ENCODE measurements around the gene CDHR2.

The CDHR2 gene

DNA sequence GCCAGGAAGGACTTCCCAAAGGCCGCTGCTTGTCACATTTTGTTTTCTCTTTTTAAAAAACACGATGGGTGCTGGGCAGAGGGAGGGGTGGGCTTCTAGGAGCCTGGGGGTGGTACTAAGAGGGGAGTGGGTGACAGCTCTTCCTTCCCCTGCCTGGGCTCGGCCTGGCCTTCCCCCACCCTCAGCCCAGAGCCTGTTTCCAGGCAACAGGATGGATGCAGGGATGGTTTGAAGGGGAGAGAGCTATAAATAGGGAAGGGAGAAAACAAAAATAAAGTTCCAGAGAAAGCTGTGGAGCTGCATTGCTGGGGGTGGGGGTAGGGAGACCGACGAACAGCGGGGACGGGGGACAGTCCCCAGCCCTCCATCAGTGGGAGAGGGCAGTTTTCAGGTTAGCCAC is 67.4 kb downstream of the CDHR2 start:
- TF ChIP-seq, protein P1, sequence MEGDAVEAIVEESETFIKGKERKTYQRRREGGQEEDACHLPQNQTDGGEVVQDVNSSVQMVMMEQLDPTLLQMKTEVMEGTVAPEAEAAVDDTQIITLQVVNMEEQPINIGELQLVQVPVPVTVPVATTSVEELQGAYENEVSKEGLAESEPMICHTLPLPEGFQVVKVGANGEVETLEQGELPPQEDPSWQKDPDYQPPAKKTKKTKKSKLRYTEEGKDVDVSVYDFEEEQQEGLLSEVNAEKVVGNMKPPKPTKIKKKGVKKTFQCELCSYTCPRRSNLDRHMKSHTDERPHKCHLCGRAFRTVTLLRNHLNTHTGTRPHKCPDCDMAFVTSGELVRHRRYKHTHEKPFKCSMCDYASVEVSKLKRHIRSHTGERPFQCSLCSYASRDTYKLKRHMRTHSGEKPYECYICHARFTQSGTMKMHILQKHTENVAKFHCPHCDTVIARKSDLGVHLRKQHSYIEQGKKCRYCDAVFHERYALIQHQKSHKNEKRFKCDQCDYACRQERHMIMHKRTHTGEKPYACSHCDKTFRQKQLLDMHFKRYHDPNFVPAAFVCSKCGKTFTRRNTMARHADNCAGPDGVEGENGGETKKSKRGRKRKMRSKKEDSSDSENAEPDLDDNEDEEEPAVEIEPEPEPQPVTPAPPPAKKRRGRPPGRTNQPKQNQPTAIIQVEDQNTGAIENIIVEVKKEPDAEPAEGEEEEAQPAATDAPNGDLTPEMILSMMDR (IDR thresholded peaks at IDR 0.05; ENCODE audit: insufficient read depth, low read depth, low read length, missing control alignments), result no peak
- no peak for DNase-seq (ENCODE audit: low read depth)
- H3K4me3 ChIP-seq (ENCODE audit: low read length), result no peak overlapping the region

DNA sequence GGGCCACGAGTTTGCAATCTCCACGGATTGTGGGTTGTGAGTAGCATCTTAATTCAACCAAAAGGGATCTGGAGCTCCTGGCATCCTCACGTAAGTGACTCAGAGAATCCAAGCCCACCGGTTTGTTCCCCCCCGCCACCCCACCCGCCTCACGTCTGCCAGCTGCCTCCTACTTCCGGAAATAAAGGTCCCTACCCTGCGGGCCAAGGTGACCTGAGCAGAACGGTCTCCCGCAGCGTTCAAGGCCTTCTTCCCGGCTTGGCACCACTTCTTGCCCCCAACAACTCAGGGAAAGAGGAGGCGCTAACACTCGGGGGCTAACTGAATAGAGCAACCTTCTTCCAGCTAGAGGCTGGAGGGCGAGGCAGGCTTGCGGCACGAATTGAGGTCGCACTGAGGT is 69.6 kb downstream of the CDHR2 start:
- DNase-seq (ENCODE audit: low read depth), result no peak
- TF ChIP-seq, protein P1 (IDR thresholded peaks at IDR 0.05; ENCODE audit: insufficient read depth, low read depth, low read length, missing control alignments), result no peak
- H3K4me3 ChIP-seq (ENCODE audit: low read length), result no peak overlapping the region

DNA sequence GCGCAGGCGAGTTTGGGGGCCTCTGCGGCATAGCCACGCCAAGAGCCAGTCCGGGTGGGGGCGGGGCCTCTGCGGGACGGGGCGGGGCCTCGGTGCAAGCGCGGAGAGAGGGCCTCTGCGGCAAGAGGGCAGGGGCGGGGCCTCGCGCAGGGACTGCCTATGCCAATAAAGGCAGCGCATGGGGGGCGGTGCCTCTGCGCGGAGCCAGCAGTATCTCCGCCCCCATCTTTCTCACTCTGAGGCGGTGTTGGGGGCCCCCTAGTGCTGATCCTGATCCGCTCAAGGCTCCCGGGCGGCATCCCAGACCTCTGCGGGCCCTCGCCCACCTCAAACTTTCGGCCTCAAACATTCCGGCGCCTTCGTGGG is 70.0 kb downstream of the CDHR2 start:
- peak; percentile 83 for DNase-seq (ENCODE audit: low read depth)
- no peak overlapping the region for H3K4me3 ChIP-seq (ENCODE audit: low read length)
- TF ChIP-seq, protein P1 (IDR thresholded peaks at IDR 0.05; ENCODE audit: insufficient read depth, low read depth, low read length, missing control alignments), result peak; percentile 19

DNA sequence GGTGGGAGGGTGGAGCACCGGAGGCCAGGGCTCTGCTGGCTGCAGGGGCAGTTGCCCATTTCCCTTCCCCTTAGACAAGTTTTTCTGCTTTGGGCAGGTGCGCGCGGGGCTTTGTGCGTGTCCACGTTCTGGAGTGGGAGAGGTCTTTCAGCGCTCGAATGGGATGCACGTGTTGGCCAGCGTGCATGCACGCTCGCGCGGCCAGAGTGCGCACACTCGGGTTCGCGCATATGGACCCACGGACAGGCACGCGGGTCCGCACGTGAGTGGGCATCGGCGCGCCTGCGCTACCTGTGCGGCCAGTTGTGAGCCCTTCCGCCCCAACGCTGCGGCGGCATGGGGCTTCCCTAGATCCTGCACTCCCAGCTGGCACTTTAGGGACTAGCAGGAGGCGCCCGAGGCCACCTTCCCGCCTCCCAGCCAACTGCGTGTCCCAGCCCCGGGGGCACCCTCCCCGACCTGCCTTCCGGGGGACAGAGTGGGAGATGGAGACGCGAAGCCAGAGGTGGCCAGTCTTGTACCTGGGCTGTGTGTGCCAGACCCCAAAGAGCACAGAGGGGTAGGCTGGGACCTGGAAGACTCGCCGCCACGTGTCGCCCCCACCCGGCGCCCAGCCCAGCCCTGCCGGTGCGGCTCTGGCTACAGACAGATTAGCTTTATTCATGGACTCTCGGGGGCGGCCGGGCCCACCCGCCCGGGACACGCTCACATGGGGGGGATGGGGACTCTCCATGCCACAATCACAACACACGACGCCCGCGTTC is 70.6 kb downstream of the CDHR2 start:
- TF ChIP-seq, protein P1 (IDR thresholded peaks at IDR 0.05; ENCODE audit: insufficient read depth, low read depth, low read length, missing control alignments), result no peak
- no peak for DNase-seq (ENCODE audit: low read depth)
- no peak overlapping the region for H3K4me3 ChIP-seq (ENCODE audit: low read length)

DNA sequence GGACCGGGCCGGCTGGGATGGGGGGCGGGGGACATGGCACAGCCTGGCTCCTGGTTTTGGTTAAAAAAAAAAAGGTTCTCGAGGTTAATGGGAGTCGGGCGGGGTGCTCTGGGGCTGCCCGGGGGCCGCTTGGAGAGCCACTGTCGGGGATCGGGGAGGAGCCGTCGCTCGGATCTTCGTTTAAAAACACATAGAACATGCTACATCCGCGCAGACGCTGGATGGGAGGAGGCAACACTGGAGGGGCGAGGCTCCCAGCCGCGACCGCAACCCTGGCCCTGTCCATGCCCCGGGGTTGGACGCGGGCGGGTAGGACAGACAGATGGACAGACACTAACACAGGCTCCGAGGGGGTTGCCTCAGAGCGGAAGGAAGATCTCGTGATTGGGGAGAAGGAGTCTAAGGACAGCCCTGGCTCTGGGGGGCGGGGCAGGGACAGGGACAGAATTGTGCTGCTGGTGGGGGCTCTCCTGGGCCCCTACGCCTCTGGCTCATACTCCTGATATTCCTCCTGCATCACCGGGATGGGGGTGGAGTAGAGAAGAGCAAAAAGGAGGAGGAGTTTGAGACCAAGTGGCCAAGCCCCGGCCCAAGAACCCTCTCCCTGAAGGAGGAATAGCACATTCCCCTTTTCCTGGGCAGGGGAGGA is 71.3 kb downstream of the CDHR2 start:
- TF ChIP-seq, protein P1 (IDR thresholded peaks at IDR 0.05; ENCODE audit: insufficient read depth, low read depth, low read length, missing control alignments), result no peak
- no peak for DNase-seq (ENCODE audit: low read depth)
- H3K4me3 ChIP-seq (ENCODE audit: low read length), result no peak overlapping the region

DNA sequence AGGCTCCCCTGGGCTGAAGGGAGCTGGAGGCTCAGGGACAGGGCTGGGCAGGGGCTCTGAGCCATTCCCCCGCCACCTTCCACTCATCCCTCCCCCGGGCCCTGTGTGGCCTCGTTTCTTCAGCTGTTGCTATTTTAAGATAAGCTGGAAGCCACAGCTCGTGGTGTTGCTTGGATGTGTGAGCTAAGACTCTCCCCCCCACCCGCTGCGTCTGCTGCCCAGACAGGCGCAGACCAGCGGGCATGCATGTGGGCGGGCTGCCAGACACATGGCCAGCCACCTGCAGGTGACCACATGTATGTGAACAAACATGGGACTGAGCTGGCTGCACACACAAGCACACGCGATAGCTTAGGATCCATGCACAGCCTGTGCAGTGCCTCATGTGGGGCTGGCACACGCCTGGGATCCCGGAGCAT is 72.5 kb downstream of the CDHR2 start:
- no peak for DNase-seq (ENCODE audit: low read depth)
- no peak overlapping the region for H3K4me3 ChIP-seq (ENCODE audit: low read length)
- TF ChIP-seq, protein P1 (IDR thresholded peaks at IDR 0.05; ENCODE audit: insufficient read depth, low read depth, low read length, missing control alignments), result no peak
